GM06990 (cell line): ENCODE measurements around the gene NEB.

ENCODE experiments used
- DNase-seq: peaks from one replicate; pipeline ENCODE4 v3.0.0-alpha.2; 2011; ENCODE audit not compliant: insufficient read length; ENCODE audit errors: extremely low read depth
- H3K27me3 ChIP-seq: replicated peaks from 2 replicates; pipeline ENCODE4 v1.6.0; 2011; ENCODE audit warnings: low read length; ENCODE audit not compliant: control insufficient read depth, insufficient read depth
- H3K36me3 ChIP-seq: 2 replicates; pipeline ENCODE4 v1.5.1; 2011; ENCODE audit warnings: low read length; ENCODE audit not compliant: control insufficient read depth, insufficient read depth
- H3K4me3 ChIP-seq: replicated peaks from 2 replicates; pipeline ENCODE4 v1.5.1; 2011; ENCODE audit warnings: low read depth, mild to moderate bottlenecking, control low read depth, low read length
- CTCF ChIP-seq: IDR thresholded peaks from 2 replicates; pipeline ENCODE4 v1.5.1; 2011; ENCODE audit warnings: low read length, control low read depth, mild to moderate bottlenecking, inconsistent platforms; ENCODE audit not compliant: insufficient read depth, poor library complexity, severe bottlenecking

The NEB gene

DNA sequence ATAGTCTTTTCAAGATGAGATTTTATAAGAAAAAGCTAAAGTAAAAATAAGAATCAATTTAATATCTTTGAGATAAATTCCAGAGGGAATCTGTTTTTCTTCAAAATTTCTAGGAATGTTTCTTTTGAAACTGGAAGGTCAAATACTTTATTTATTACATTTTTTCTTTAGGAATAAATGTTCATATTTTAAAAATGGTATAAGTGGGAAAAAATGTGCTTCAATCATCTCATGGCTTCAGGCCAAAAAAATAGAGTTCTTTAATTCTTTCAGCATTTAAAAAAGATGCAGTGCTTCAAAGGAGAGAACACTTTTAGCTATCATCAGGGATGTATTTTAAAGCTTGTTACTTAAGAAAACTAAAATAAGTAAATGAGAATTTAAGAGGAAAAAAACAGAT, 110.6 kb downstream of the NEB start:
- Histone ChIP-seq H3K36me3 (no peaks in the 10 kb centered on the region), H3K27me3 (no peaks in the 10 kb centered on the region), H3K4me3 (no peak overlapping the region)
- no peak for TF ChIP-seq CTCF
- no peak for DNase-seq

DNA sequence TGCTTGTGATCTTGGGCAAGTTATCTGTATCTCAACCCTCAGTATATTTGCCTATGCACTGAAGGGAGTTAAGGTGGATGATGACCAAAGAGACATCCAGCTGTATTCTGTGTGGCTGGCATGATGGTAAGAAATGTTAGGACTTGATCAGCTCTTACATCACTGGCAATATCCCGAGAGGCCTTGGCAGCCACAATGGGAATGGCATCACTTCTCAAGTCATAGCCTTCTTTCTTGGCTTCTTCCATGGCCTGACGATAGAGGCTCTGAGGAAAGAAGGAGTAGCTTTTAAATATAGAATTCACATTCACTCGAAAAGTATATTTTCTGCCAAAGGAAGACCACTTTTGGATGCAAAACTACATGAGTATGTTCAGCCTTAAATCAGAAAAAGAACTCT, 113.5 kb downstream of the NEB start:
- Histone ChIP-seq H3K4me3 (no peak overlapping the region), H3K36me3 (no peaks in the 10 kb centered on the region), H3K27me3 (no peaks in the 10 kb centered on the region)
- no peak for DNase-seq
- TF ChIP-seq CTCF = no peak

GRCh38 chr2:151619337-151619989, 114.8 kb downstream of the NEB start:
- no peak for DNase-seq
- no peak for TF ChIP-seq CTCF
- no peaks in the 10 kb centered on the region for H3K36me3 ChIP-seq
- no peak overlapping the region for H3K4me3 ChIP-seq
- no peaks in the 10 kb centered on the region for H3K27me3 ChIP-seq

GRCh38 chr2:151616760-151617339, 117.4 kb downstream of the NEB start:
- no peak for DNase-seq
- no peak overlapping the region for H3K4me3 ChIP-seq
- TF ChIP-seq CTCF = no peak

DNA sequence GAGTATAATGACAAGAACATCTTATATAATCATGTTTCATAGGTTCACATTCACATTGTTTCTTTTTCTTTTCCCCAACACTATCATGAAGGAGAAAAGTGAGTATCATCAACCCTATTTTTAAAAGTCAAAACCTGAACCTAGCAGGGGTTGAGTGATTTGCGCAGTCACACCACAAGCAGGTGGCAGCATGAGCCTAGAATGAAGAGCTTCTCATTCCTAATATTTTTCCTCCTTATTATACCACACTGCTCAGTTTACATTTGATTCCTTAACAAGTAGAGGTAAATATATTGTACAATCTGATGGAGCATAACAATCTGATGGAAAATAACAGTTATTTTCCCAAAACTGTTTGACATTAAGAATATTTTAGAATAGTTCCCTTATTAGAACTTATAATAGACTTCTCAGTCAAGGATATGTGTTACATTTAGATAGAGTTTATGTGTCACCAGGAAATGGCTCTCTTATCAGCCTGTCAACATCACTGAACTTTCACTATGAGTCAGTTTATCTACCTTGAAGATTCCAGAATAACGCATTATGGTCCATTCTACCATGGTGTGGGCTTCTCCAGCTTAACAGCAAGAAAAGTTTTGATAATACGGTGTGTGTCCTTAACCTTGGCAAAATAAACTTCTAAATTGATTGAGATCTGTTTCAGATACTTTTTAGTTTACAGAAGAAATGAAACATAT, 119.5 kb downstream of the NEB start:
- H3K27me3 ChIP-seq = no peaks in the 10 kb centered on the region
- H3K36me3 ChIP-seq = no peaks in the 10 kb centered on the region
- no peak for DNase-seq
- TF ChIP-seq CTCF = no peak
- H3K4me3 ChIP-seq = no peak overlapping the region

More at GRCh38 chr2:151616760-151617339, 117.4 kb downstream of the NEB start:
- Histone ChIP-seq H3K27me3 (no peaks in the 10 kb centered on the region), H3K36me3 (no peaks in the 10 kb centered on the region)
